Hypothalamus (tissue), 51 donors: ENCODE measurements around the gene PDHX.

ENCODE experiments used
- DNase-seq, 51 donors: peaks; one replicate each; lab custom pipeline; 2025; lab: John Stamatoyannopoulos, UW

The PDHX gene

GRCh38 chr11:35041070-35041554 is 124.7 kb downstream of the PDHX start:
- DNase-seq = no peak

DNA sequence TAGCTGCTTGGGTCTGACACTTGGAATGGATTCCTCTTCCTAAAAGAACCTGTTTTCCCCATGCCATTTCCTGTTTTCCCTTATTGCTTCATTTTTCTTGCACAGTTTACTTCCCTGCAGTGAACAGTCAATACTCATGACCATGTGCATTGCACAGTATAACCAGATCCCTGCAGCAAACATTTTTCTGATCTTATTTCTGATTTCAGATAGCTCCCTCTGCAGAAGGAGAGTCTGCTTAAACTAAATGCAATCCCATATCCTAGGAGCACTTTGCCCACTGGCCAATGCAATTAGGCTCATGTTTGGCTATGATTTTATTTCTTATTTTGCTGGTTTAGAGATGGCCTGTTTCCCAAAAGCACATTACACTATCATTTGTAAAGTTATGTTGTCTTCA is 125.8 kb downstream of the PDHX start:
- no peak for DNase-seq

DNA sequence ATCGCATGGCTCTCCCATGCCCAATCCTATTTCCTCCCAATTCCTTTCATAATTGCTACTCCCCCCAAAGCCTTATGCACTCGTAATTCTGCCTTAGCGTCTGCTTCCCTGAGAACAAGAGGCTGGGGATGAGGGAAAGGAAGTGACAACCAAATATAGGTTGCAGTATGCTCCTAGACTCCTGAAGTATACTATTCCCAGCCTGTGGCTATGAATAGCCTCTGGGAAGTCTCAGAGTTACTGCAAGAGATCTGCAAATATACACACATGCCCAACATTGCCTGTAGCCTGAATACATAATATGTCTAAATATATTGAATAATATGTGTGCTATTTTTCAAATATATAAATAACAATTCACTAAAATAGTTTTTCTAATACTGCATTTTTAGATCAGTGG is 126.5 kb downstream of the PDHX start:
- DNase-seq = no peak

DNA sequence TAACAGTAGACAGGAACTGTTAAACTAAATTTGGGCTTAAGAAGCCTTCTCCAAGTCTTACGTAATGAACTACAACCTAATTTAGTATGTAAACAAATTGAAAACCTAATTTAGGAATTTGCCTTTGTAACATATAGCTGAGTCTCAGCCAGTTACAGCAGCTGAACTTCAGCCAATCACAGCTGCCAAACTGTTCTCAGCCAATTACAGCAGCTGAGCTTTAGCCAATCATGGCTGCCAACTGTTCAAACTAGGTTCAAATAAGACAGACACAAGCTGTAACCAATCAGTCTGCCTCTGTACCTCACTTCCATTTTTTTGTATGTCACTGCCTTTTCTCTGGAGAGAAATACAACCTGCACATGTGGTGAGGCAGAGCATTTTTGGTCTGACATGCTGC is 127.5 kb downstream of the PDHX start:
- DNase-seq = peak in 3 of 51 donors; percentile 7 to 11 (median 7)

- DNase-seq = peak in 1 of 51 donors; percentile 8
These were observed 128.9 kb downstream of the PDHX start for GRCh38 chr11:35045236-35045820.
